Measurements from ENCODE around the gene P2RX2. TPM values are rescaled to one million over a fixed set of nuclear protein-coding genes. Genes with fewer than 3 reads are reported as not detected.

The P2RX2 gene
- total and polyA plus RNA-seq, 4 donors, result not detected

GRCh38 chr12:132581348-132582057, 37.1 kb upstream of the P2RX2 start:
- Histone ChIP-seq H3K4me1 (ENCODE audit: control insufficient read depth in 4 of 4, insufficient read depth in 4 of 4, low read length in 3 of 4) (no peaks in the 10 kb centered on the region), H3K9me3 (ENCODE audit: control insufficient read depth in 4 of 4, low read length in 3 of 4) (no peaks in the 10 kb centered on the region), H3K27ac (ENCODE audit: low read depth in 1 of 2, low read length in 2 of 2) (no peak overlapping the region), H3K27me3 (ENCODE audit: control insufficient read depth in 4 of 4, insufficient read depth in 4 of 4, low read length in 3 of 4) (no peaks in the 10 kb centered on the region), H3K9ac (ENCODE audit: low read depth in 1 of 2, low read length in 2 of 2) (no peak overlapping the region), H3K4me3 (ENCODE audit: low read depth in 1 of 3, low read length in 3 of 3) (no peak overlapping the region), H3K36me3 (ENCODE audit: control insufficient read depth in 4 of 4, insufficient read depth in 3 of 4, low read depth in 1 of 4, low read length in 3 of 4) (peaks cover 4 to 40% (median 8%) of the 10 kb centered on the region in 4 donors)
- TF ChIP-seq HNF4A (conservative IDR thresholded peaks at IDR 0.05) (no peak), ATF3 (IDR thresholded peaks at IDR 0.05) (no peak), SP1 (IDR thresholded peaks at IDR 0.05) (no peak), ZBTB33 (IDR thresholded peaks at IDR 0.05) (no peak), GABPA (IDR thresholded peaks at IDR 0.05 in 1 of 2, conservative IDR thresholded peaks at IDR 0.05 in 1 of 2) (no peak), FOXA1 (IDR thresholded peaks at IDR 0.05) (no peak)
- WGBS, result 84% methylated on average over 17 of the region's 17 CpGs
- no peak for DNase-seq (ENCODE audit: low spot score)

GRCh38 chr12:132582058-132582420, 36.5 kb upstream of the P2RX2 start:
- H3K4me1 ChIP-seq (ENCODE audit: control insufficient read depth in 4 of 4, insufficient read depth in 4 of 4, low read length in 3 of 4), result no peaks in the 10 kb centered on the region
- no peak overlapping the region for H3K27ac ChIP-seq (ENCODE audit: low read depth in 1 of 2, low read length in 2 of 2)
- H3K27me3 ChIP-seq (ENCODE audit: control insufficient read depth in 4 of 4, insufficient read depth in 4 of 4, low read length in 3 of 4), result no peaks in the 10 kb centered on the region
- no peaks in the 10 kb centered on the region for H3K9me3 ChIP-seq (ENCODE audit: control insufficient read depth in 4 of 4, low read length in 3 of 4)
- 79% methylated on average over 24 of the region's 24 CpGs for WGBS
- no peak overlapping the region for H3K9ac ChIP-seq (ENCODE audit: low read depth in 1 of 2, low read length in 2 of 2)
- peaks cover 4 to 34% (median 6%) of the 10 kb centered on the region in 4 donors for H3K36me3 ChIP-seq (ENCODE audit: control insufficient read depth in 4 of 4, insufficient read depth in 3 of 4, low read depth in 1 of 4, low read length in 3 of 4)
- H3K4me3 ChIP-seq (ENCODE audit: low read depth in 1 of 3, low read length in 3 of 3), result no peak overlapping the region
- no peak for DNase-seq (ENCODE audit: low spot score)
- no peak for TF ChIP-seq ATF3 (IDR thresholded peaks at IDR 0.05)
- TF ChIP-seq ZBTB33 (IDR thresholded peaks at IDR 0.05), result no peak
- no peak for TF ChIP-seq HNF4A (conservative IDR thresholded peaks at IDR 0.05)
- no peak for TF ChIP-seq EGR1 (IDR thresholded peaks at IDR 0.05; ENCODE audit: low read depth in 2 of 2)
- TF ChIP-seq CTCF (IDR thresholded peaks at IDR 0.05; ENCODE audit: low read depth, low read length, missing input control), result no peak
- TF ChIP-seq MAX (IDR thresholded peaks at IDR 0.05), result no peak
- no peak for TF ChIP-seq FOXA1 (IDR thresholded peaks at IDR 0.05)
- no peak for TF ChIP-seq YY1 (IDR thresholded peaks at IDR 0.05)
- no peak for TF ChIP-seq NR2F2 (IDR thresholded peaks at IDR 0.05)
- no peak for TF ChIP-seq JUND (IDR thresholded peaks at IDR 0.05)
- no peak for TF ChIP-seq RAD21 (IDR thresholded peaks at IDR 0.05)
- TF ChIP-seq RXRA (IDR thresholded peaks at IDR 0.05), result no peak
- no peak for TF ChIP-seq FOXA2 (IDR thresholded peaks at IDR 0.05)
- TF ChIP-seq HNF4G (IDR thresholded peaks at IDR 0.05), result no peak
- no peak for TF ChIP-seq SP1 (IDR thresholded peaks at IDR 0.05)
- TF ChIP-seq TAF1 (conservative IDR thresholded peaks at IDR 0.05), result no peak
- no peak for TF ChIP-seq GABPA (IDR thresholded peaks at IDR 0.05 in 1 of 2, conservative IDR thresholded peaks at IDR 0.05 in 1 of 2)
- no peak for TF ChIP-seq REST (IDR thresholded peaks at IDR 0.05)

All from liver (tissue), 9 donors.